Upper lobe of left lung (tissue), 4 donors: ENCODE data around the gene ANKRD31.

Experiments
- CTCF ChIP-seq, 6 experiments: fragments of 450-650 bp in 4 of 6; fragments of 200-600 bp in 2 of 6; sonication (generic) in 2 of 6; IDR thresholded peaks; one replicate each; pipeline ENCODE4 v1.5.1; 2016 to 2019; ENCODE audit warnings: antibody characterized with exemption in 6 of 6
- POLR2A ChIP-seq, 4 donors: fragments of 450-650 bp; IDR thresholded peaks; one replicate each; pipeline ENCODE4 v1.5.1; 2016 to 2017; ENCODE audit warnings: antibody characterized with exemption in 4 of 4, mild to moderate bottlenecking in 2 of 4

- TF ChIP-seq CTCF (IDR thresholded peaks at IDR 0.05) (no peak), POLR2A (IDR thresholded peaks at IDR 0.05) (no peak)
Observed at GRCh38 chr5:75168026-75168735, 68.5 kb downstream of the ANKRD31 start.
